Neutrophil (primary cell): ENCODE measurements around the gene PAQR4.

Source experiments
- H3K27ac ChIP-seq: fragments of 200-600 bp; sonication (generic); 2 replicates; pipeline ENCODE4 v1.5.1; 2016; ENCODE audit warnings: mild to moderate bottlenecking, moderate library complexity
- H3K27me3 ChIP-seq: fragments of 200-600 bp; sonication (generic); 2 replicates; pipeline ENCODE4 v1.6.0; 2016; ENCODE audit warnings: mild to moderate bottlenecking
- H3K36me3 ChIP-seq: fragments of 200-600 bp; sonication (generic); 2 replicates; pipeline ENCODE4 v1.5.1; 2017
- H3K4me1 ChIP-seq, 2 experiments: fragments of 200-600 bp in 1 of 2; sonication (generic) in 1 of 2; 1 replicate in 1 of 2; 2 replicates in 1 of 2; pipeline versions ENCODE4 v1.5.1 to v1.6.1; 2013 to 2016; ENCODE audit warnings: low read depth in 1 of 2, low read length in 1 of 2, mild to moderate bottlenecking in 1 of 2, moderate library complexity in 1 of 2; ENCODE audit not compliant: control insufficient read depth in 1 of 2, insufficient read depth in 1 of 2
- H3K4me3 ChIP-seq, 2 experiments: fragments of 200-600 bp in 1 of 2; sonication (generic) in 1 of 2; 1 replicate in 1 of 2; 2 replicates in 1 of 2; pipeline ENCODE4 v1.5.1; 2013 to 2016; ENCODE audit warnings: low read depth in 1 of 2, low read length in 1 of 2, mild to moderate bottlenecking in 1 of 2, moderate library complexity in 1 of 2
- H3K9me3 ChIP-seq: fragments of 200-600 bp; sonication (generic); 2 replicates; pipeline ENCODE4 v1.5.1; 2016
- TF ChIP-seq, protein P1 (sequence below): fragments of 200-600 bp; sonication (generic); IDR thresholded peaks from 2 replicates; pipeline ENCODE4 v1.5.1; 2016; ENCODE audit warnings: antibody characterized with exemption

The PAQR4 gene

DNA sequence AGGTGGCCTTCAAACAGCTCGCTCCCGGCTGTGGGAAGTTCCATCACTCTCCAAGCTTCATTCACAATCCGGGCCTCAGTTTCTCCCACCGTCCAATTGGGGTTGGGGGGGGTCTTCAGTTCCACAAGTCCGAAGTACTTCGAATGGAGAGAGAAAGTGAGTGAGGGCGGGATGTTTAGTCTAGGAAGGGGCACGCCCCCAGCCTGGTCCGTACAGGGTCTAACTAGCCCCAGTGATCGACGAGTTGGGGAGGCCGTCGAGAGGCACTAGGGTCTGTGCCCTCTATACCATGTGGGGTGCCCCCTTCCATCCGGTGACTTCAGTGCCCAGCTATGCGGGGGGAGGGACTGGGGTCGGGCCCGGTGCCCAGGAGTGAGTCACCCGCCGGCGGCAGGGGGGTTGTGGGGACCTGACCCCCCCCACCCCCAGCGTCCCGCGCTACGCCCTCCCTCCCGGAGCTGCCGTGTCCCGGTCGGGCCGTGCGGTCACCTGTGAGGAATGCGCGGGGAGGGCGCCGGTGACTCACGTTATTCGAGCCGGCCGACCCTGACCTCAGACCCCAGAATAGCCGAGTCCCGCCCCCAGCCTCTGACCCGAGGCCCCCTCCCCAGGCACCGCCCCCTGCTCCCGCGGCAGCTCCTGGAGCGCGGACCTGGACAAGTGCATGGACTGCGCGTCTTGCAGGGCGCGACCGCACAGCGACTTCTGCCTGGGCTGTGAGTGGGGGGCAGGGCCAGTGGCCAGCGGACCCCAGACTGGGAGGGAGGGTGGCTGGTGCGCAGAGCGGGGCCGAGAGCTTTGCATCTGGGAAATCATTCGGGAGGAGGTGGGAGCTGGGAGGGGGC, 51.7 kb downstream of the PAQR4 start:
- TF ChIP-seq, protein P1, sequence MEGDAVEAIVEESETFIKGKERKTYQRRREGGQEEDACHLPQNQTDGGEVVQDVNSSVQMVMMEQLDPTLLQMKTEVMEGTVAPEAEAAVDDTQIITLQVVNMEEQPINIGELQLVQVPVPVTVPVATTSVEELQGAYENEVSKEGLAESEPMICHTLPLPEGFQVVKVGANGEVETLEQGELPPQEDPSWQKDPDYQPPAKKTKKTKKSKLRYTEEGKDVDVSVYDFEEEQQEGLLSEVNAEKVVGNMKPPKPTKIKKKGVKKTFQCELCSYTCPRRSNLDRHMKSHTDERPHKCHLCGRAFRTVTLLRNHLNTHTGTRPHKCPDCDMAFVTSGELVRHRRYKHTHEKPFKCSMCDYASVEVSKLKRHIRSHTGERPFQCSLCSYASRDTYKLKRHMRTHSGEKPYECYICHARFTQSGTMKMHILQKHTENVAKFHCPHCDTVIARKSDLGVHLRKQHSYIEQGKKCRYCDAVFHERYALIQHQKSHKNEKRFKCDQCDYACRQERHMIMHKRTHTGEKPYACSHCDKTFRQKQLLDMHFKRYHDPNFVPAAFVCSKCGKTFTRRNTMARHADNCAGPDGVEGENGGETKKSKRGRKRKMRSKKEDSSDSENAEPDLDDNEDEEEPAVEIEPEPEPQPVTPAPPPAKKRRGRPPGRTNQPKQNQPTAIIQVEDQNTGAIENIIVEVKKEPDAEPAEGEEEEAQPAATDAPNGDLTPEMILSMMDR: no peak
- Histone ChIP-seq H3K27me3 (peaks cover 22% of the 10 kb centered on the region), H3K27ac (peak overlapping the region; percentile 90), H3K4me3 (peak overlapping the region; percentile 83 to 95), H3K36me3 (peaks cover 14% of the 10 kb centered on the region), H3K9me3 (no peaks in the 10 kb centered on the region), H3K4me1 (peaks cover 52 to 66% of the 10 kb centered on the region in 2 experiments)

DNA sequence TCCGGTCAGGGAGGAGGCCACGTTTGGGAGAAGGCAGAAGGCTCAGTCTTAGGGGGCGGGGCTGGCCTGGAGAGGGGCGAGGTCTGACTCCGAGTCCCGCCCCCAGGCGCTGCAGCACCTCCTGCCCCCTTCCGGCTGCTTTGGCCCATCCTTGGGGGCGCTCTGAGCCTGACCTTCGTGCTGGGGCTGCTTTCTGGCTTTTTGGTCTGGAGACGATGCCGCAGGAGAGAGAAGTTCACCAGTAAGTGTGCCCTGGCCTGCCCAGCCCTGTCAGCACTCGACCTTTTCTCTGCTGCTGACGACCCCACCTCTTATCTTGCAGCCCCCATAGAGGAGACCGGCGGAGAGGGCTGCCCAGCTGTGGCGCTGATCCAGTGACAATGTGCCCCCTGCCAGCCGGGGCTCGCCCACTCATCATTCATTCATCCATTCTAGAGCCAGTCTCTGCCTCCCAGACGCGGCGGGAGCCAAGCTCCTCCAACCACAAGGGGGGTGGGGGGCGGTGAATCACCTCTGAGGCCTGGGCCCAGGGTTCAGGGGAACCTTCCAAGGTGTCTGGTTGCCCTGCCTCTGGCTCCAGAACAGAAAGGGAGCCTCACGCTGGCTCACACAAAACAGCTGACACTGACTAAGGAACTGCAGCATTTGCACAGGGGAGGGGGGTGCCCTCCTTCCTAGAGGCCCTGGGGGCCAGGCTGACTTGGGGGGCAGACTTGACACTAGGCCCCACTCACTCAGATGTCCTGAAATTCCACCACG, 52.5 kb downstream of the PAQR4 start:
- TF ChIP-seq, protein P1: peak; percentile 46
- Histone ChIP-seq H3K4me3 (peak overlapping the region; percentile 83 to 95), H3K36me3 (peaks cover 14% of the 10 kb centered on the region), H3K9me3 (no peaks in the 10 kb centered on the region), H3K4me1 (peaks cover 52 to 66% of the 10 kb centered on the region in 2 experiments), H3K27ac (peak overlapping the region; percentile 90), H3K27me3 (peaks cover 22% of the 10 kb centered on the region)

DNA sequence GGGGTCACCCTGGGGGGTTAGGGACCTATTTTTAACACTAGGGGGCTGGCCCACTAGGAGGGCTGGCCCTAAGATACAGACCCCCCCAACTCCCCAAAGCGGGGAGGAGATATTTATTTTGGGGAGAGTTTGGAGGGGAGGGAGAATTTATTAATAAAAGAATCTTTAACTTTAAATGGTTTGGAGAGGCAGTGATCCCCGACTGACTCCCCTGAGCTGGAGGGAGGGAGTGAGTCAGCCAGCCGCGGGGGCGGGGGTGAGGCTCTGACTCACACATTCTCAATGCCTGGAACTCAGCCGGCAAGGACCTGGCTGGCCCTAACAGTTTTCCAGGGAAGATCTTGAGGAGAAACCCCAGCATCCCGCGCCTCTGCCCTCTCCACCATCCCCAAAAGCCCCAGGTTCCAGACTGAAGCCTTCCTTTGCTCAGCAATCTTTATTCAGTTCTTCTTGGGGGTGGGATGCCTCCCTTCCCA, 53.1 kb downstream of the PAQR4 start:
- Histone ChIP-seq H3K36me3 (peaks cover 14% of the 10 kb centered on the region), H3K27me3 (peaks cover 22% of the 10 kb centered on the region), H3K27ac (peak overlapping the region; percentile 90), H3K4me3 (peak overlapping the region; percentile 83 to 95), H3K4me1 (peaks cover 52 to 69% of the 10 kb centered on the region in 2 experiments), H3K9me3 (no peaks in the 10 kb centered on the region)
- TF ChIP-seq, protein P1: no peak

DNA sequence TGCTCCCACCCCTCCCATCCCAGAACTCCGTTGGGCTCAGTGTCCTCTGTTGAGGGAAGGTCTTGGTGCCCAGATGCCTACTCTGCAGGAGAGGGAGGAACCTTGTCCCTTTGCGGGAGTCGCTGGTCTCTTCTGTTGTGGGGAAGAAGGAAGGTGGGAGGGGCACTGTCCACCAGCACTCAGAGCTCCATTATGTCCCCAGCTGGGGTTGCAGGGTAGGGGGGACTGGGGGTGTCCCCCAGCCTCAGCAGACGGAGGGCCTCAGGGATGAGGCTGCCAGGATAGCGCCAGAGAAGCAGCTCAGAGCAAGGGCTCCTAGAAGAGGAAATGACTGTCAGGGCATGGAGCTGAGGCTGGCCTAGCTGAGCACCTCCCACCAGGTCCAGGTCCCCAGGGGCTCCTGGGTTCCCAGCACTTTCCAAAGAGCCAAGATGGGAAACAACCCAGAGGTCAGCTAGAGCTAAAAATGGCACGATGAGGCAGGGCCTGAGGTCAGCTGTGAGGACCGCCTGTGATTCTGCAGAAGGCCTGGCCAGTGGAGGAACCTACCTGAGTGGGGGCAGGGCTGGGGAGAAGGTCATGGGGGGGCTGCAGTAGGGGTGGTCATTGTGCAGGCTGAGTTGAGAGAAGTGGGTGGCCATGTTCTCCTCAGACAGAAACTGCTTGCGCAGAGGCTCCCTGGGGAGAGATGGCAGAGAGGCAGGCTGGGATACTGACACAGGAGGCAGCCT, 53.7 kb downstream of the PAQR4 start:
- TF ChIP-seq, protein P1: no peak
- H3K27me3 ChIP-seq: peaks cover 16% of the 10 kb centered on the region
- peak overlapping the region in 1 of 2 experiments; percentile 95 for H3K4me3 ChIP-seq
- peaks cover 55 to 70% of the 10 kb centered on the region in 2 experiments for H3K4me1 ChIP-seq
- peak overlapping the region; percentile 90 for H3K27ac ChIP-seq
- peaks cover 14% of the 10 kb centered on the region for H3K36me3 ChIP-seq
- no peaks in the 10 kb centered on the region for H3K9me3 ChIP-seq
